SK-N-MC (cell line): Measurements from ENCODE around the gene ZC3H7A.

Experiments used
- EZH2 ChIP-seq: fragments of 200-600 bp; sonication (generic); IDR thresholded peaks from one replicate; pipeline ENCODE4 v1.6.1; 2017; ENCODE audit warnings: antibody characterized with exemption
- POLR2AphosphoS5 ChIP-seq: IDR thresholded peaks from 2 replicates; pipeline ENCODE4 v1.6.1; 2012; ENCODE audit warnings: mild to moderate bottlenecking, low read depth, low read length, borderline replicate concordance

DNA sequence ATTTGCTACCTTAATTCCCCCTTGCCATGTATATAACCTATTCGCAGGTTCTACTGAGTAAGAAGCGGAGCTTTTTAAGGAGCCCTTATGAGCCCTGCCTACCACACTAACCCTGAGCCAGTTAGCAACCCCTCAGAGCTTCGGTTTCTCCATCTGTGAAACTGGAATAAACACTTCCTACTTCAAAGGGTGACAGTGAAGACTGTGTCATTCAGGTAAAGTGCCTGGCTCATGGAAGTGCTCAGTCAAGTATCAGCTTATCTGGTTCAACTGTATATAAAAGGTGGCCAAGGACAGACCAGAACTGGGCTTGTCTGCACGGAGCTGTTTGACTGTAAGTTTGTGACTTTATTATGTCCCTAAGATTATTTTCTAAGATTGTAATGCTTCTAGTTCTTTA, 85.4 kb downstream of the ZC3H7A start:
- TF ChIP-seq POLR2AphosphoS5 (no peak), EZH2 (no peak)
